ENCODE measurements around the gene C1QTNF2. TPM values are rescaled to one million over a fixed set of nuclear protein-coding genes. Genes with fewer than 3 reads are reported as not detected.

The C1QTNF2 gene
- total RNA-seq, 1 experiment from 2014 or later = 0.20 TPM

- H3F3A ChIP-seq (ENCODE audit: insufficient read depth, low read depth) = no peaks in the 10 kb centered on the region
- no peaks in the 10 kb centered on the region; the same call in 1 of the 2 replicates for H3K9me3 ChIP-seq (ENCODE audit: insufficient read depth, low read depth)
- no peak overlapping the region for H3K4me3 ChIP-seq
- no TSS peak for BruUV-seq (replicated peaks)
- intact Hi-C loops (cut with micrococcal nuclease; ENCODE audit: unreplicated experiment) = no loop called here
- no peak overlapping the region for H2AFZ ChIP-seq
- TF ChIP-seq CTCF (conservative IDR thresholded peaks at IDR 0.05) = no peak
- no peak for TF ChIP-seq EZH2 (IDR thresholded peaks at IDR 0.05; ENCODE audit: low read depth)
- no peak for DNase-seq
- H3K36me3 ChIP-seq (ENCODE audit: low read depth) = no peaks in the 10 kb centered on the region
- no peaks in the 10 kb centered on the region for H4K20me1 ChIP-seq (ENCODE audit: insufficient read depth)
- H3K27me3 ChIP-seq (ENCODE audit: insufficient read depth, low read depth) = no peaks in the 10 kb centered on the region
- no peaks in the 10 kb centered on the region for H3K4me1 ChIP-seq (replicated peaks; ENCODE audit: insufficient read depth)
- H3K27ac ChIP-seq = no peak overlapping the region
- H3K4me2 ChIP-seq = no peak overlapping the region
- no peaks in the 10 kb centered on the region for H3K9me2 ChIP-seq (ENCODE audit: insufficient read depth)
- ChIA-PET CTCF (no interaction called here), POLR2A (ENCODE audit: unreplicated experiment) (no interaction called here)
- H3K79me2 ChIP-seq (ENCODE audit: low read depth) = no peaks in the 10 kb centered on the region
Measured at GRCh38 chr5:160385496-160385895, 15.1 kb upstream of the C1QTNF2 start.

GRCh38 chr5:160384681-160385080, 14.3 kb upstream of the C1QTNF2 start:
- H3K36me3 ChIP-seq (ENCODE audit: low read depth) = no peaks in the 10 kb centered on the region
- ChIA-PET CTCF (no interaction called here), POLR2A (ENCODE audit: unreplicated experiment) (no interaction called here)
- intact Hi-C loops (cut with micrococcal nuclease; ENCODE audit: unreplicated experiment) = no loop called here
- no peaks in the 10 kb centered on the region for H3F3A ChIP-seq (ENCODE audit: insufficient read depth, low read depth)
- no peaks in the 10 kb centered on the region; the same call in 1 of the 2 replicates for H3K9me3 ChIP-seq (ENCODE audit: insufficient read depth, low read depth)
- H3K27me3 ChIP-seq (ENCODE audit: insufficient read depth, low read depth) = no peaks in the 10 kb centered on the region
- no TSS peak for BruUV-seq (replicated peaks)
- H3K4me2 ChIP-seq = no peak overlapping the region
- no peaks in the 10 kb centered on the region for H3K79me2 ChIP-seq (ENCODE audit: low read depth)
- no peak overlapping the region for H2AFZ ChIP-seq
- no peaks in the 10 kb centered on the region for H3K9me2 ChIP-seq (ENCODE audit: insufficient read depth)
- H3K27ac ChIP-seq = no peak overlapping the region
- no peak for DNase-seq
- TF ChIP-seq CTCF (conservative IDR thresholded peaks at IDR 0.05) = no peak
- TF ChIP-seq EZH2 (IDR thresholded peaks at IDR 0.05; ENCODE audit: low read depth) = no peak
- no peaks in the 10 kb centered on the region for H4K20me1 ChIP-seq (ENCODE audit: insufficient read depth)
- no peak overlapping the region for H3K4me3 ChIP-seq
- H3K4me1 ChIP-seq (replicated peaks; ENCODE audit: insufficient read depth) = no peaks in the 10 kb centered on the region

GRCh38 chr5:160382346-160382745, 11.9 kb upstream of the C1QTNF2 start:
- ChIA-PET CTCF (no interaction called here), POLR2A (ENCODE audit: unreplicated experiment) (no interaction called here)
- no peaks in the 10 kb centered on the region for H3K9me3 ChIP-seq (ENCODE audit: insufficient read depth, low read depth)
- H3K79me2 ChIP-seq (ENCODE audit: low read depth) = no peaks in the 10 kb centered on the region
- H3K36me3 ChIP-seq (ENCODE audit: low read depth) = no peaks in the 10 kb centered on the region
- BruUV-seq (replicated peaks) = no TSS peak
- no peak overlapping the region for H3K4me3 ChIP-seq
- H3K27me3 ChIP-seq (ENCODE audit: insufficient read depth, low read depth) = no peaks in the 10 kb centered on the region
- H2AFZ ChIP-seq = no peak overlapping the region
- H3K9me2 ChIP-seq (ENCODE audit: insufficient read depth) = no peaks in the 10 kb centered on the region
- no peak overlapping the region for H3K4me2 ChIP-seq
- H3K4me1 ChIP-seq (replicated peaks; ENCODE audit: insufficient read depth) = no peaks in the 10 kb centered on the region
- H3F3A ChIP-seq (ENCODE audit: insufficient read depth, low read depth) = no peaks in the 10 kb centered on the region
- intact Hi-C loops (cut with micrococcal nuclease; ENCODE audit: unreplicated experiment) = no loop called here
- no peak overlapping the region for H3K27ac ChIP-seq
- TF ChIP-seq EZH2 (IDR thresholded peaks at IDR 0.05; ENCODE audit: low read depth) = no peak
- TF ChIP-seq CTCF (conservative IDR thresholded peaks at IDR 0.05) = no peak
- DNase-seq = no peak
- no peaks in the 10 kb centered on the region for H4K20me1 ChIP-seq (ENCODE audit: insufficient read depth)
